A549 (cell line): Measurements from ENCODE around the gene GOLT1B. TPM values are rescaled to one million over a fixed set of nuclear protein-coding genes. Genes with fewer than 3 reads are reported as not detected.
A peak's percentile ranks its signal among the peaks of the same experiment; 100 is the strongest.

Experiments
- ATAC-seq, 2 experiments: fragments of 200-7000 bp in 1 of 2; fragments of >200 bp in 1 of 2; cut with Nextera tagmentation in 1 of 2; cut with Tn5 transposase in 1 of 2; 3 replicates each; pipeline versions ENCODE4 v1.8.0 to v1.9.1; 2018 to 2020; ENCODE audit warnings: mild to moderate bottlenecking in 1 of 2, moderate library complexity in 1 of 2
- CTCF ChIA-PET: fragments of 300-600 bp; sonication (Branson Sonifier 250); formaldehyde crosslinking; extraction: SDS; loops from one replicate; lab custom pipeline; 2021; ENCODE audit warnings: antibody characterized with exemption, inconsistent platforms; lab: Yijun Ruan, JAX
- POLR2A ChIA-PET: fragments of 350-600 bp; formaldehyde crosslinking; extraction: SDS; loops from one replicate; lab custom pipeline; 2021; ENCODE audit warnings: antibody characterized with exemption, inconsistent platforms; lab: Yijun Ruan, JAX
- DNase-seq, 2 experiments: peaks; one replicate each; pipeline versions ENCODE4 v3.0.0 to v3.0.0-alpha.2; 2011 to 2016; ENCODE audit warnings: low read depth in 1 of 2, low spot score in 1 of 2
- FAIRE-seq: peaks from 2 replicates; lab custom pipeline; 2011; peaks lifted over from hg19 to GRCh38; lab: Jason Lieb, UNC
- H3K27ac ChIP-seq, 2 experiments: fragments of >200 bp; sonication (Bioruptor Twin); formaldehyde crosslinking; 3 replicates each; pipeline ENCODE4 v1.5.1; 2016 to 2017
- H3K4me1 ChIP-seq: fragments of >200 bp; sonication (Bioruptor Twin); formaldehyde crosslinking; 3 replicates; pipeline ENCODE4 v1.6.1; 2016
- H3K4me2 ChIP-seq: fragments of >200 bp; sonication (Bioruptor Twin); formaldehyde crosslinking; 3 replicates; pipeline ENCODE4 v1.6.1; 2016
- H3K4me3 ChIP-seq: fragments of >200 bp; sonication (Bioruptor Twin); formaldehyde crosslinking; 3 replicates; pipeline ENCODE4 v1.5.1; 2016
- H3K9me3 ChIP-seq: fragments of >200 bp; sonication (Bioruptor Twin); formaldehyde crosslinking; 3 replicates; pipeline ENCODE4 v1.6.1; 2016
- BCL3 ChIP-seq: fragments of >200 bp; sonication (Bioruptor Twin); formaldehyde crosslinking; IDR thresholded peaks from 3 replicates; pipeline ENCODE4 v1.6.1; 2016
- CHD4 ChIP-seq: fragments of 200-600 bp; sonication (generic); IDR thresholded peaks from 2 replicates; pipeline ENCODE4 v1.6.1; 2016; ENCODE audit warnings: antibody characterized with exemption, mild to moderate bottlenecking, borderline replicate concordance
- EP300 ChIP-seq, 2 experiments: fragments of >200 bp; sonication (Bioruptor Twin); formaldehyde crosslinking; IDR thresholded peaks; 2 replicates in 1 of 2; 3 replicates in 1 of 2; pipeline ENCODE4 v1.6.1; 2016 to 2017
- ESRRA ChIP-seq: fragments of 150-350 bp; IDR thresholded peaks from 2 replicates; pipeline ENCODE4 v1.6.1; 2014; ENCODE audit warnings: mild to moderate bottlenecking, low read length, borderline replicate concordance
- FOXS1 ChIP-seq: fragments of 250-450 bp; sonication (Bioruptor Pico); IDR thresholded peaks from 2 replicates; pipeline ENCODE4 v1.5.0; 2020; ENCODE audit warnings: mild to moderate bottlenecking, moderate library complexity
- HDAC2 ChIP-seq: fragments of 200-600 bp; sonication (generic); IDR thresholded peaks from 2 replicates; pipeline ENCODE4 v1.6.1; 2016
- HOXA7 ChIP-seq: fragments of 250-450 bp; sonication (Bioruptor Pico); IDR thresholded peaks from 2 replicates; pipeline ENCODE4 v1.5.0; 2020; ENCODE audit warnings: mild to moderate bottlenecking, moderate library complexity
- JUNB ChIP-seq: fragments of >200 bp; sonication (Bioruptor Twin); formaldehyde crosslinking; IDR thresholded peaks from 2 replicates; pipeline ENCODE4 v1.6.1; 2016
- KDM1A ChIP-seq: fragments of 200-600 bp; sonication (generic); IDR thresholded peaks from 2 replicates; pipeline ENCODE4 v1.6.1; 2016; ENCODE audit warnings: low read depth, mild to moderate bottlenecking
- KDM5A ChIP-seq: fragments of 200-600 bp; sonication (generic); IDR thresholded peaks from 2 replicates; pipeline ENCODE4 v1.6.1; 2016; ENCODE audit warnings: antibody characterized with exemption, mild to moderate bottlenecking
- MAFK ChIP-seq: fragments of 450-650 bp; IDR thresholded peaks from 2 replicates; pipeline ENCODE4 v1.6.1; 2014; ENCODE audit not compliant: partially characterized antibody
- MAX ChIP-seq: IDR thresholded peaks from 2 replicates; pipeline ENCODE4 v1.6.1; 2012
- MYC ChIP-seq: IDR thresholded peaks from 2 replicates; pipeline ENCODE4 v1.6.1; 2012; ENCODE audit warnings: mild to moderate bottlenecking, inconsistent platforms, low read length, improper control_type of control experiment, borderline replicate concordance
- NPAS2 ChIP-seq: fragments of 250-450 bp; sonication (Bioruptor Pico); IDR thresholded peaks from 2 replicates; pipeline ENCODE4 v1.8.0; 2022; ENCODE audit warnings: mild to moderate bottlenecking, moderate library complexity, borderline replicate concordance
- NR3C1 ChIP-seq: fragments of >200 bp; sonication (Bioruptor Twin); formaldehyde crosslinking; IDR thresholded peaks from 3 replicates; pipeline ENCODE4 v1.6.1; 2017
- PHF8 ChIP-seq: fragments of 200-600 bp; sonication (generic); IDR thresholded peaks from 2 replicates; pipeline ENCODE4 v1.6.1; 2016; ENCODE audit warnings: low read depth, mild to moderate bottlenecking, antibody characterized with exemption, moderate library complexity, borderline replicate concordance
- POLR2A ChIP-seq: IDR thresholded peaks from 2 replicates; pipeline ENCODE4 v1.6.1; 2012; ENCODE audit warnings: mild to moderate bottlenecking, low read length
- POLR2AphosphoS2 ChIP-seq: conservative IDR thresholded peaks from 2 replicates; pipeline ENCODE4 v1.6.1; 2012; ENCODE audit warnings: low read length, improper control_type of control experiment, inconsistent platforms
- RCOR1 ChIP-seq: fragments of 150-350 bp; IDR thresholded peaks from 2 replicates; pipeline ENCODE4 v1.6.1; 2014; ENCODE audit warnings: antibody characterized with exemption, low read length, low read depth
- RFX5 ChIP-seq: fragments of 450-650 bp; IDR thresholded peaks from 2 replicates; pipeline ENCODE4 v1.7.1; 2014; ENCODE audit warnings: antibody characterized with exemption, mild to moderate bottlenecking, moderate library complexity
- RNF2 ChIP-seq: fragments of 200-600 bp; sonication (generic); IDR thresholded peaks from 2 replicates; pipeline ENCODE4 v1.6.1; 2016; ENCODE audit warnings: low read depth, mild to moderate bottlenecking, antibody characterized with exemption, moderate library complexity, borderline replicate concordance
- SREBF2 ChIP-seq: fragments of 450-650 bp; IDR thresholded peaks from 2 replicates; pipeline ENCODE4 v1.6.1; 2014; ENCODE audit warnings: mild to moderate bottlenecking, moderate library complexity
- TP53 ChIP-seq: fragments of 250-450 bp; sonication (Bioruptor Pico); IDR thresholded peaks from 2 replicates; pipeline ENCODE4 v1.5.0; 2021; ENCODE audit warnings: mild to moderate bottlenecking, moderate library complexity
- ZC3H11A ChIP-seq: fragments of 450-650 bp; IDR thresholded peaks from 2 replicates; pipeline ENCODE4 v1.6.1; 2014; ENCODE audit warnings: antibody characterized with exemption, mild to moderate bottlenecking
- ZSCAN20 ChIP-seq: fragments of 250-450 bp; sonication (Bioruptor Pico); IDR thresholded peaks from 2 replicates; pipeline ENCODE4 v1.8.0; 2022; ENCODE audit warnings: mild to moderate bottlenecking, moderate library complexity
- WGBS: methylation state at CpG from one replicate; pipeline ENCODE4 v1.1.6; 2017; ENCODE audit errors: missing lambda C conversion rate; 5-methylcytosine and 5-hydroxymethylcytosine counted together
- polyA plus RNA-seq, 4 experiments: library from polyadenylated mRNA; depleted of rRNA in 3 of 4; stranded (reverse); fragments of >200 nt; fragmentation: RNase III in 1 of 4; extraction: RNeasy Plus Mini Kit Qiagen cat#74134 plus additional on column Dnase treatment in 1 of 4; gene quantifications; 2 replicates in 3 of 4; 3 replicates in 1 of 4; pipeline ENCODE4 v1.2.3, GENCODE V29; 2011 to 2017
- TF ChIP-seq, protein P1 (sequence below): fragments of 150-350 bp; IDR thresholded peaks from 2 replicates; pipeline ENCODE4 v1.6.1; 2014; ENCODE audit warnings: low read depth, mild to moderate bottlenecking, low read length
- TF ChIP-seq, protein P2 (sequence below): fragments of 250-450 bp; sonication (Bioruptor Pico); IDR thresholded peaks from 2 replicates; pipeline ENCODE4 v1.5.0; 2020; ENCODE audit warnings: low read depth, mild to moderate bottlenecking, moderate library complexity

GOLT1B gene
- polyA plus RNA-seq, 2 of the 4 experiments (the other 2 are of a cell fraction), result 73.4 to 80.4 TPM

DNA sequence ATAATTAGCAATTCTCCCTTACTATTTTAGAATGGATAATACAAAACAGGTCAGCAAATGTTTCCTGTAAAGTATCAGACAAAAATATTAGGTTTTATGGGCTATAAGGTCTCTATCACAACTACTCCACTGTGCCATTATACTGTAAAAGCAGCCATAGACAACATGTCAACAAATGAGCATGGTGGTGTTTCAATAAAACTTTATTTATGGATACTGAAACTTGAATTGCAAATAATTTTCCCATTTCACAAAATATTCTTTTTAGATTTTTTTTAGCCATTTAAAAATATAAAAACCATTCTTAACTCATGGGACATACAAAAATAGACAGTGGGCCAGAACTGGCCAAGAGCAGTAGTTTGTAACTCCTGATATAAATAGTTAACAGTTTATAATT lies 15.6 kb upstream of the GOLT1B start:
- no peak for FAIRE-seq
- Histone ChIP-seq H3K4me3 (no peak overlapping the region), H3K4me1 (no peaks in the 10 kb centered on the region), H3K27ac (no peak overlapping the region), H3K9me3 (no peaks in the 10 kb centered on the region), H3K4me2 (no peak overlapping the region)
- DNase-seq, result no peak
- POLR2A ChIA-PET, result no interaction called here
- no peak for TF ChIP-seq HOXA7
- TF ChIP-seq BCL3, result no peak
- TF ChIP-seq ESRRA, result no peak
- no peak for TF ChIP-seq FOXS1 (CRISPR knock-in tag)
- TF ChIP-seq RCOR1, result no peak
- no peak for TF ChIP-seq JUNB
- no peak for TF ChIP-seq NR3C1
- no peak for TF ChIP-seq PHF8
- no peak for TF ChIP-seq HDAC2
- TF ChIP-seq ZSCAN20, result no peak
- no peak for TF ChIP-seq SREBF2
- no peak for TF ChIP-seq POLR2A
- no peak for TF ChIP-seq EP300 (IDR thresholded peaks at IDR 0.05)
- CTCF ChIA-PET, result no interaction called here
- no peak for ATAC-seq

DNA sequence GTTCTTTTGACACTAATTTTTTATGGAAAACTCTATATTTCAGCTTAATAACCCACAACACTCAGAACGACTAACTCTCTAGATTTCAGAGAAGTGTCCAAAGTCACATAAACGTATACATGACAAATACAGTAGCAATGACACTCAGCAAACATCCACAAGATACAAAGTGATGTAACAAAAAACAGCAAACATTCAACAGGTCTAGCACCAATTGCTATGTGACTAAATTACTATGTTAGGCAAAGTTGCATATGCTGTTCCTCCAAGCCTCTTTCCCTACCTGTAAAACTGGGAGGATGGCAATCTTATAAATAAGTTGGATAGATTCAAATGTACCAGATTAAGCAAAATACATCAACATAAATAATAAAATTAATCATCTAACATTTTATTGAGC lies 1.8 kb upstream of the GOLT1B start:
- H3K27ac ChIP-seq, result no peak overlapping the region
- no peak overlapping the region; the same call in 2 of the 3 replicates for H3K4me3 ChIP-seq
- no peaks in the 10 kb centered on the region for H3K9me3 ChIP-seq
- no peak for FAIRE-seq
- TF ChIP-seq RNF2 (no peak), NPAS2 (no peak), ZC3H11A (no peak)
- TF ChIP-seq, protein P1, sequence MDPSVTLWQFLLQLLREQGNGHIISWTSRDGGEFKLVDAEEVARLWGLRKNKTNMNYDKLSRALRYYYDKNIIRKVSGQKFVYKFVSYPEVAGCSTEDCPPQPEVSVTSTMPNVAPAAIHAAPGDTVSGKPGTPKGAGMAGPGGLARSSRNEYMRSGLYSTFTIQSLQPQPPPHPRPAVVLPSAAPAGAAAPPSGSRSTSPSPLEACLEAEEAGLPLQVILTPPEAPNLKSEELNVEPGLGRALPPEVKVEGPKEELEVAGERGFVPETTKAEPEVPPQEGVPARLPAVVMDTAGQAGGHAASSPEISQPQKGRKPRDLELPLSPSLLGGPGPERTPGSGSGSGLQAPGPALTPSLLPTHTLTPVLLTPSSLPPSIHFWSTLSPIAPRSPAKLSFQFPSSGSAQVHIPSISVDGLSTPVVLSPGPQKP, result no peak
- TF ChIP-seq, protein P2, sequence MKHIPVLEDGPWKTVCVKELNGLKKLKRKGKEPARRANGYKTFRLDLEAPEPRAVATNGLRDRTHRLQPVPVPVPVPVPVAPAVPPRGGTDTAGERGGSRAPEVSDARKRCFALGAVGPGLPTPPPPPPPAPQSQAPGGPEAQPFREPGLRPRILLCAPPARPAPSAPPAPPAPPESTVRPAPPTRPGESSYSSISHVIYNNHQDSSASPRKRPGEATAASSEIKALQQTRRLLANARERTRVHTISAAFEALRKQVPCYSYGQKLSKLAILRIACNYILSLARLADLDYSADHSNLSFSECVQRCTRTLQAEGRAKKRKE (CRISPR knock-in tag), result no peak
- TF ChIP-seq, all 56 proteins: peak for 0
- DNase-seq (no peak), ATAC-seq (no peak)
- ChIA-PET POLR2A (no interaction called here), CTCF (no interaction called here)
- Histone ChIP-seq H3K4me1 (peaks cover 31% of the 10 kb centered on the region), H3K4me2 (peak overlapping the region; percentile 77)
- WGBS, result 28% methylated on average over 2 of the region's 2 CpGs

DNA sequence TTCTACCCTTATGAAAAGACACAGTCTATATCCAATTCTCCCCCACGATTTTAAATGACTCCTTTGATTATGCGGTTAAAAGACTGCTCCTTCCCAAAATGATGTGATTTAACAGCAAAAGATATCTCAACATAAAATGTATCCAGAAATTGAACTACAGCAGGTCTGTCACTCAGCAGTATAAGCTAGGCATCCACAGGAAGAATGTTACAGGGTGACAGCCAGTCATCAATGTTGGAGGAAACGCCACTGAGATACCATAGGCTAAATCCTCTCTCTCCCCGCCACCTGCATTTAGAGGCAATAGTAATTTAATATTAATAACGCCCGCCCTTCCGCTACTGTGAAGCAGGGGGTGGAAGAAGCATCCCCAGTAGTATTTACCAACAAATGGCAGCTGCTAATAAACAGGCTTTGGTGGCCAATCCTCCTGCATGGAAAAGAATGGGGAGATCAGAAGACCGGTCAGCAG lies 767 bp upstream of the GOLT1B start:
- H3K4me2 ChIP-seq, result peak overlapping the region; percentile 77
- POLR2A ChIA-PET, result interaction anchor here (0.6 to 2.3 kb wide), 8 partner anchors 10 to 161 kb away, joined by 3 to 18 read pairs (median 6); partner anchors contain the start of genes LDHB, PYROXD1 and SPX
- TF ChIP-seq RFX5 (no peak), HOXA7 (0 out of 2 replicates have a peak, but pooled peaks have one; percentile 42)
- peak overlapping the region; percentile 78 to 80 for H3K27ac ChIP-seq
- peak overlapping the region; percentile 96 for H3K4me3 ChIP-seq
- peaks cover 31% of the 10 kb centered on the region for H3K4me1 ChIP-seq
- ATAC-seq, result peak in 1 of 2 experiments; percentile 2; a peak in 1 of 6 replicates
- WGBS, result 14% methylated on average over 8 of the region's 8 CpGs
- CTCF ChIA-PET, result interaction anchor here (1.2 kb wide), 1 partner anchor 252 kb away, joined by 3 read pairs; no protein-coding TSS in a partner anchor
- DNase-seq, result no peak
- FAIRE-seq, result no peak
- H3K9me3 ChIP-seq, result no peaks in the 10 kb centered on the region

GRCh38 chr12:21502164-21502496 lies 541 bp downstream of the GOLT1B start:
- H3K27ac ChIP-seq, result peak overlapping the region; percentile 93 to 94
- H3K4me1 ChIP-seq, result peaks cover 31% of the 10 kb centered on the region
- ATAC-seq (peak; percentile 31 to 54), DNase-seq (peak; percentile 24 to 28), FAIRE-seq (no peak)
- POLR2A ChIA-PET, result interaction anchor here (1.0 to 2.3 kb wide), 8 partner anchors 14 to 178 kb away, joined by 3 to 18 read pairs (median 6); partner anchors contain the start of genes LDHB, PYROXD1 and SPX
- CTCF ChIA-PET, result interaction anchor here (1.1 to 1.2 kb wide), 2 partner anchors 210 to 253 kb away, joined by 3 read pairs; no protein-coding TSS in a partner anchor
- no peaks in the 10 kb centered on the region for H3K9me3 ChIP-seq
- 0% methylated on average over 11 of the region's 14 CpGs for WGBS
- peak overlapping the region; percentile 82 for H3K4me2 ChIP-seq
- H3K4me3 ChIP-seq, result peak overlapping the region; percentile 96
- TF ChIP-seq FOXS1 (CRISPR knock-in tag) (no peak), MAX (no peak), TP53 (no peak), JUNB (no peak), BCL3 (no peak), POLR2AphosphoS2 (no peak), KDM5A (no peak), MAFK (no peak), KDM1A (no peak), CHD4 (no peak), MYC (no peak), ESRRA (no peak)
- TF ChIP-seq, protein P2 (CRISPR knock-in tag), result no peak
